H1 (cell line): ENCODE data around the gene AKR1B1. TPM values are rescaled to one million over a fixed set of nuclear protein-coding genes. Genes with fewer than 3 reads are reported as not detected.

ENCODE experiments used
- CTCF ChIA-PET: fragments of 300-600 bp; sonication (Branson Sonifier 250); formaldehyde crosslinking; loops from one replicate; lab custom pipeline; 2021; ENCODE audit not compliant: partially characterized antibody; lab: Charles Lee
- POLR2A ChIA-PET: fragments of 300-600 bp; sonication (Branson Sonifier 250); formaldehyde crosslinking; loops from one replicate; lab custom pipeline; 2021; ENCODE audit warnings: inconsistent platforms; ENCODE audit not compliant: partially characterized antibody; lab: Charles Lee
- DNase-seq, 2 experiments: peaks; one replicate each; pipeline versions ENCODE4 v3.0.0 to v3.0.0-alpha.2; 2010 to 2022; ENCODE audit warnings: low spot score in 2 of 2, low read depth in 1 of 2, mixed read lengths in 1 of 2
- FAIRE-seq: peaks from 2 replicates; lab custom pipeline; 2011; peaks lifted over from hg19 to GRCh38; lab: Jason Lieb, UNC
- H2AFZ ChIP-seq: 2 replicates; pipeline ENCODE4 v1.8.1; 2012; ENCODE audit warnings: low read length, inconsistent platforms
- H2AK5ac ChIP-seq: 2 replicates; pipeline ENCODE4 v1.6.1; 2013; ENCODE audit warnings: low read depth, low read length
- H2BK120ac ChIP-seq: replicated peaks from 2 replicates; pipeline ENCODE3; 2013; ENCODE audit warnings: low read depth, low read length, inconsistent platforms
- H2BK12ac ChIP-seq: 2 replicates; pipeline ENCODE4 v1.6.1; 2013; ENCODE audit warnings: low read depth, low read length
- H2BK15ac ChIP-seq: 2 replicates; pipeline ENCODE4 v1.6.1; 2013; ENCODE audit warnings: low read length
- H2BK20ac ChIP-seq: 2 replicates; pipeline ENCODE4 v1.6.1; 2013; ENCODE audit warnings: low read length
- H2BK5ac ChIP-seq: 2 replicates; pipeline ENCODE4 v1.6.1; 2013; ENCODE audit warnings: low read depth, low read length
- H3K14ac ChIP-seq: 2 replicates; pipeline ENCODE4 v1.6.1; 2013; ENCODE audit warnings: inconsistent platforms; ENCODE audit not compliant: insufficient read length
- H3K18ac ChIP-seq: 2 replicates; pipeline ENCODE4 v1.6.1; 2013; ENCODE audit warnings: low read length; ENCODE audit errors: extremely low read depth
- H3K23ac ChIP-seq: 2 replicates; pipeline ENCODE4 v1.6.1; 2013; ENCODE audit warnings: inconsistent platforms; ENCODE audit not compliant: insufficient read length
- H3K23me2 ChIP-seq: 2 replicates; pipeline ENCODE4 v1.6.1; 2013; ENCODE audit warnings: low read depth, low read length
- H3K27ac ChIP-seq: 2 replicates; pipeline ENCODE4 v1.6.1; 2011; ENCODE audit warnings: low read depth, low read length, inconsistent platforms
- H3K27me3 ChIP-seq, 4 experiments: replicated peaks in 1 of 4; 1 replicate in 1 of 4; 2 replicates in 3 of 4; pipeline versions ENCODE4 v1.6.1 to v1.8.1; 2011 to 2013; ENCODE audit warnings: low read length in 3 of 4, mild to moderate bottlenecking in 3 of 4, inconsistent platforms in 2 of 4, mixed read lengths in 2 of 4, moderate library complexity in 1 of 4; ENCODE audit not compliant: control insufficient read depth in 3 of 4, insufficient read depth in 3 of 4; ENCODE audit errors: extremely low read depth in 1 of 4
- H3K36me3 ChIP-seq, 4 experiments: 2 replicates each; pipeline versions ENCODE4 v1.6.1 to v1.8.1; 2011 to 2013; ENCODE audit warnings: mild to moderate bottlenecking in 4 of 4, low read length in 3 of 4, moderate library complexity in 2 of 4, control low read depth in 1 of 4, inconsistent platforms in 1 of 4; ENCODE audit not compliant: insufficient read depth in 4 of 4, control insufficient read depth in 2 of 4
- H3K4ac ChIP-seq: replicated peaks from 2 replicates; pipeline ENCODE3; 2013; ENCODE audit warnings: low read length, low read depth, mixed read lengths, inconsistent platforms; ENCODE audit not compliant: insufficient read length
- H3K4me1 ChIP-seq, 4 experiments: replicated peaks in 1 of 4; 1 replicate in 1 of 4; 2 replicates in 3 of 4; pipeline versions ENCODE4 v1.6.1 to v1.8.1; 2011 to 2013; ENCODE audit warnings: low read length in 3 of 4, inconsistent platforms in 2 of 4, mixed read lengths in 1 of 4; ENCODE audit not compliant: insufficient read depth in 4 of 4, control insufficient read depth in 3 of 4
- H3K4me2 ChIP-seq, 2 experiments: 2 replicates each; pipeline versions ENCODE4 v1.6.1 to v1.8.1; 2011 to 2013; ENCODE audit warnings: low read depth in 2 of 2, low read length in 2 of 2, control low read depth in 1 of 2, inconsistent platforms in 1 of 2, mild to moderate bottlenecking in 1 of 2; ENCODE audit not compliant: insufficient read depth in 1 of 2
- H3K4me3 ChIP-seq, 4 experiments: fragments of 200-600, 300-600 bp in 1 of 4; sonication (generic), shearing (Covaris generic), sonication (Bioruptor Twin) in 1 of 4; 2 replicates each; pipeline versions ENCODE4 v1.5.1 to v1.8.1; 2011 to 2016; ENCODE audit warnings: low read length in 4 of 4, low read depth in 3 of 4, control low read depth in 2 of 4, inconsistent platforms in 2 of 4, mild to moderate bottlenecking in 2 of 4, mixed read lengths in 1 of 4, moderate library complexity in 1 of 4; ENCODE audit not compliant: insufficient read depth in 2 of 4; ENCODE audit errors: extremely low read depth in 1 of 4
- H3K56ac ChIP-seq: replicated peaks from 2 replicates; pipeline ENCODE3; 2013; ENCODE audit warnings: low read depth, mild to moderate bottlenecking, mixed read lengths, low read length, inconsistent platforms; ENCODE audit not compliant: insufficient read length
- H3K79me1 ChIP-seq: 2 replicates; pipeline ENCODE4 v1.6.1; 2013; ENCODE audit warnings: low read depth, low read length, control low read depth
- H3K79me2 ChIP-seq, 2 experiments: 2 replicates each; pipeline versions ENCODE4 v1.6.1 to v1.8.1; 2012 to 2013; ENCODE audit warnings: low read length in 2 of 2, mild to moderate bottlenecking in 2 of 2, inconsistent platforms in 1 of 2; ENCODE audit not compliant: insufficient read depth in 2 of 2, control insufficient read depth in 1 of 2
- H3K9ac ChIP-seq, 4 experiments: replicated peaks in 1 of 4; 1 replicate in 1 of 4; 2 replicates in 3 of 4; pipeline versions ENCODE4 v1.6.1 to v1.8.1; 2011 to 2013; ENCODE audit warnings: low read depth in 3 of 4, low read length in 3 of 4, control low read depth in 2 of 4, mild to moderate bottlenecking in 2 of 4, moderate library complexity in 2 of 4, inconsistent platforms in 1 of 4; ENCODE audit errors: extremely low read depth in 1 of 4
- H3K9me3 ChIP-seq, 2 experiments: 2 replicates each; pipeline versions ENCODE4 v1.6.1 to v1.8.1; 2012 to 2013; ENCODE audit warnings: mild to moderate bottlenecking in 2 of 2, moderate library complexity in 2 of 2, control low read depth in 1 of 2, inconsistent platforms in 1 of 2, low read depth in 1 of 2, low read length in 1 of 2, mixed read lengths in 1 of 2; ENCODE audit not compliant: insufficient read depth in 2 of 2
- H4K20me1 ChIP-seq, 2 experiments: replicated peaks in 1 of 2; 2 replicates each; pipeline versions ENCODE3 to v1.8.1; 2011 to 2013; ENCODE audit warnings: inconsistent platforms in 2 of 2, low read length in 2 of 2, mild to moderate bottlenecking in 1 of 2; ENCODE audit not compliant: insufficient read depth in 2 of 2, control insufficient read depth in 1 of 2
- H4K5ac ChIP-seq: 2 replicates; pipeline ENCODE4 v1.6.1; 2013; ENCODE audit warnings: low read length, low read depth, mixed read lengths, inconsistent platforms; ENCODE audit not compliant: insufficient read length
- H4K8ac ChIP-seq: 2 replicates; pipeline ENCODE4 v1.8.0; 2013; ENCODE audit warnings: mild to moderate bottlenecking, moderate library complexity, low read length, inconsistent platforms; ENCODE audit not compliant: insufficient read depth; ENCODE audit errors: extremely low read depth
- H4K91ac ChIP-seq: replicated peaks from 2 replicates; pipeline ENCODE3; 2013; ENCODE audit warnings: low read length, mixed read lengths, inconsistent platforms; ENCODE audit not compliant: insufficient read length
- EGR1 ChIP-seq: IDR thresholded peaks from 2 replicates; pipeline ENCODE4 v1.6.1; 2011; ENCODE audit warnings: low read depth, low read length, borderline replicate concordance
- GTF2F1 ChIP-seq: IDR thresholded peaks from 2 replicates; pipeline ENCODE4 v1.6.1; 2012; ENCODE audit warnings: low read depth, low read length, improper control_type of control experiment, borderline replicate concordance
- HDAC6 ChIP-seq: IDR thresholded peaks from one replicate; pipeline ENCODE4 v1.7.1; 2012; ENCODE audit warnings: low read depth, mild to moderate bottlenecking, inconsistent platforms, low read length, moderate library complexity
- NRF1 ChIP-seq: IDR thresholded peaks from 2 replicates; pipeline ENCODE4 v1.6.1; 2011; ENCODE audit warnings: mild to moderate bottlenecking, low read depth, low read length, improper control_type of control experiment
- WGBS, 2 experiments: shearing (Covaris generic) in 1 of 2; methylation state at CpG; one replicate each; pipeline versions ENCODE4 v1.1.6 to v1.1.7; 2013 to 2015; ENCODE audit warnings: low lambda C conversion rate in 2 of 2, mixed read lengths in 2 of 2, inconsistent platforms in 1 of 2, low coverage in 1 of 2, missing lambda C conversion rate in 1 of 2; ENCODE audit not compliant: insufficient replicate concordance in 2 of 2, insufficient coverage in 1 of 2, insufficient read length in 1 of 2; ENCODE audit errors: extremely low coverage in 1 of 2, missing lambda C conversion rate in 1 of 2; 5-methylcytosine and 5-hydroxymethylcytosine counted together
- polyA plus RNA-seq, 7 experiments: library from polyadenylated mRNA; depleted of rRNA in 3 of 7; stranded (reverse) in 5 of 7; unstranded in 2 of 7; fragments of >200 nt in 5 of 7; fragments of 200-250 nt in 2 of 7; gene quantifications; 1 replicate in 5 of 7; 2 replicates in 1 of 7; 4 replicates in 1 of 7; pipeline versions ENCODE4 v1.2.1 to v1.2.3, GENCODE V29; 2011 to 2013; ENCODE audit warnings: missing spikeins in 2 of 7, mixed read lengths in 2 of 7
- total RNA-seq: library from RNA; stranded (reverse); fragmentation: NEBNext Ultra II Directional; extraction: Animal tissue kit (Norgen Biotek cat#: 25700); gene quantifications from 2 replicates; pipeline ENCODE4 v1.2.1, GENCODE V29; 2021

The AKR1B1 gene
- total and polyA plus RNA-seq, 2 of the 8 experiments (the other 6 are each of a cell fraction or from before 2014, with no cell fraction given), result 195 to 273 TPM

DNA sequence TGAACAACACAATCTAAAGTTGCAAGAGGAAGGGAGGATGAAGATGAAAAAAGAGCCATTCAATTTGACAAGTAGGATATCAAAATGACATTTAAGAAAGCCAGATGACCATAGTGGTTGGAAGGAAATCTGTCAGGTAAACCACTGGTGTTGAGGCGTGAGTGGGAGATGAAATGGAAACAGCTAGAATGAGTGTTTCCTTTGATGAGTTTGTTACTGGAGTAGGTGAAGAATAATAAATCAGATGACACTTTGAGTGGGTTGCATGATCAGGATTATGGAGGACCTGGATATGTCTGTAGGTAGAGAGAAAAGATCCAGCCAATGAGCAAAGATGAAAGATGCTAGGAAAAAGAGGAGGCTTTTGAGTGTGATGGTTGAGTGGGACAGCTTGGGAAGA, 33.1 kb downstream of the AKR1B1 start:
- no peaks in the 10 kb centered on the region for H3K23me2 ChIP-seq
- ChIA-PET CTCF (interaction anchor here (0.8 to 1.6 kb wide), 3 partner anchors 8 to 91 kb away, joined by 3 to 4 read pairs (median 3); no protein-coding TSS in a partner anchor), POLR2A (no interaction called here)
- H4K91ac ChIP-seq, result no peak overlapping the region
- no peak overlapping the region for H3K4ac ChIP-seq
- no peaks in the 10 kb centered on the region for H3K27me3 ChIP-seq
- no peak overlapping the region for H4K5ac ChIP-seq
- no peak overlapping the region for H3K27ac ChIP-seq
- 100% methylated on average over 1 of the region's 1 CpG; no CpG with 5 or more reads in 1 of the 2 experiments for WGBS, 2 experiments
- TF ChIP-seq NRF1 (no peak), EGR1 (no peak), HDAC6 (no peak), GTF2F1 (no peak)
- no peaks in the 10 kb centered on the region for H3K36me3 ChIP-seq
- H2BK15ac ChIP-seq, result no peak overlapping the region
- H3K79me2 ChIP-seq, result no peaks in the 10 kb centered on the region
- H3K14ac ChIP-seq, result no peak overlapping the region
- no peak overlapping the region for H4K8ac ChIP-seq
- no peak overlapping the region for H2AK5ac ChIP-seq
- H3K79me1 ChIP-seq, result no peaks in the 10 kb centered on the region
- DNase-seq, result no peak
- H3K4me3 ChIP-seq, result no peak overlapping the region
- H3K56ac ChIP-seq, result no peak overlapping the region
- no peaks in the 10 kb centered on the region for H3K4me1 ChIP-seq
- H3K9me3 ChIP-seq, result no peaks in the 10 kb centered on the region
- no peak overlapping the region for H2AFZ ChIP-seq
- H3K18ac ChIP-seq, result no peak overlapping the region
- FAIRE-seq, result no peak
- H2BK20ac ChIP-seq, result no peak overlapping the region
- H2BK12ac ChIP-seq, result no peak overlapping the region
- no peaks in the 10 kb centered on the region for H4K20me1 ChIP-seq
- H3K9ac ChIP-seq, result no peak overlapping the region
- no peak overlapping the region for H3K4me2 ChIP-seq
- H2BK120ac ChIP-seq, result no peak overlapping the region
- H2BK5ac ChIP-seq, result no peak overlapping the region
- no peak overlapping the region for H3K23ac ChIP-seq
